Breast epithelium (tissue), 3 donors: ENCODE results near the gene TYW1.
"Not testable (repeated sequence)": the region's sequence is repeated elsewhere in the genome, so short reads cannot be mapped to it uniquely, and the experiment has no call there.

Experiments used
- CTCF ChIP-seq, 3 donors: fragments of 450-650 bp; IDR thresholded peaks; one replicate each; pipeline ENCODE4 v1.5.1; 2016 to 2017; ENCODE audit warnings: antibody characterized with exemption in 3 of 3, mild to moderate bottlenecking in 3 of 3, moderate library complexity in 3 of 3
- POLR2A ChIP-seq: fragments of 450-650 bp; IDR thresholded peaks from one replicate; pipeline ENCODE4 v1.6.1; 2016; ENCODE audit warnings: antibody characterized with exemption, mild to moderate bottlenecking, moderate library complexity

GRCh38 chr7:67091053-67091452 is 94.4 kb downstream of the TYW1 start:
- not testable (repeated sequence) for TF ChIP-seq CTCF (IDR thresholded peaks at IDR 0.05); POLR2A
